GM23248 (cell line): ENCODE results near the gene DDI2.

Experiments used
- EZH2 ChIP-seq: fragments of 200-600 bp; sonication (generic); IDR thresholded peaks from 2 replicates; pipeline ENCODE4 v1.6.1; 2018; ENCODE audit warnings: antibody characterized with exemption, mild to moderate bottlenecking; ENCODE audit not compliant: insufficient read depth, poor library complexity, severe bottlenecking
- EZH2phosphoT487 ChIP-seq: fragments of 200-600 bp; sonication (generic); IDR thresholded peaks from 2 replicates; pipeline ENCODE4 v1.6.1; 2018; ENCODE audit warnings: antibody characterized with exemption, moderate library complexity, mild to moderate bottlenecking, low read depth; ENCODE audit not compliant: insufficient read depth

DNA sequence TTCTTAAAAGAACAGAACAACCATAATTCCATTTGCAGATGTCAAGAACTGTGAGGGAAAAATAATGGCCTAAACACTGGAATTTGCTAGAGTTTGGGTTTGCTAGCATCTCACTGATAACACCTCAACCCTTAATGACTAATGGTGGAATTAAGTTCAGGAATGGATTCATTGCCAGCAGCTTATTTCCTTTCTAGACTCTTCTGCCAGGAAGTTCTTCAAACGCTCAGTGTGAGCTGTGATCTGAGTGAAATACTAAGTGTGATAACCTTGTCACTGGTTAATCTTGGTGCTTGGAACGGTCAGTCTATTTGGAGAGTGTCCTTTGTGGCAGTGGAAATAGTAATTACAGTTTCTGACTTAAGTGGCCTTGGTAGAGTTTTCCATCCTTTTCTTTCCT is 45.2 kb downstream of the DDI2 start:
- TF ChIP-seq EZH2 = no peak
- no peak for TF ChIP-seq EZH2phosphoT487
